CD8-positive, alpha-beta memory T cell (primary cell): ENCODE results near the gene CDKN1B. TPM values are rescaled to one million over a fixed set of nuclear protein-coding genes. Genes with fewer than 3 reads are reported as not detected.

Experiments
- CTCF ChIA-PET: fragments of 350-600 bp; sonication (Branson Sonifier 250); formaldehyde crosslinking; loops from one replicate; lab custom pipeline; 2021; ENCODE audit warnings: antibody characterized with exemption; lab: Charles Lee
- POLR2A ChIA-PET: fragments of 350-600 bp; sonication (Branson Sonifier 250); formaldehyde crosslinking; loops from one replicate; lab custom pipeline; 2021; ENCODE audit warnings: antibody characterized with exemption; lab: Charles Lee
- DNase-seq, 5 donors: peaks; one replicate each; pipeline versions ENCODE4 v3.0.0 to v3.0.0-alpha.2; 2020 to 2022; ENCODE audit warnings: mixed read lengths in 1 of 5
- H3K27ac ChIP-seq: one replicate; pipeline ENCODE4 v1.7.0; 2013; ENCODE audit warnings: low read depth, mild to moderate bottlenecking, low read length, moderate library complexity
- H3K27me3 ChIP-seq: 2 replicates; pipeline ENCODE4 v1.7.0; 2013; ENCODE audit warnings: low read length, mild to moderate bottlenecking; ENCODE audit not compliant: insufficient read depth, poor library complexity, severe bottlenecking
- H3K36me3 ChIP-seq: 2 replicates; pipeline ENCODE4 v1.7.0; 2013; ENCODE audit warnings: mild to moderate bottlenecking, low read length, moderate library complexity; ENCODE audit not compliant: insufficient read depth
- H3K4me1 ChIP-seq: 2 replicates; pipeline ENCODE4 v1.7.0; 2013; ENCODE audit warnings: mild to moderate bottlenecking, low read length, moderate library complexity; ENCODE audit not compliant: insufficient read depth
- H3K4me3 ChIP-seq: 2 replicates; pipeline ENCODE4 v1.7.0; 2013; ENCODE audit warnings: mild to moderate bottlenecking, low read length
- H3K9me3 ChIP-seq: 2 replicates; pipeline ENCODE4 v1.7.0; 2013; ENCODE audit warnings: mild to moderate bottlenecking, low read length
- H3K27ac Mint-ChIP-seq, 8 donors: one replicate each; pipeline ENCODE4 v1.8.0; 2020 to 2021; ENCODE audit warnings: mixed read lengths in 8 of 8, mild to moderate bottlenecking in 6 of 8, inconsistent platforms in 3 of 8, moderate library complexity in 3 of 8
- H3K27me3 Mint-ChIP-seq, 2 donors: one replicate each; pipeline ENCODE4 v1.8.0; 2020 to 2021; ENCODE audit warnings: mixed read lengths in 2 of 2, mild to moderate bottlenecking in 1 of 2, moderate library complexity in 1 of 2
- H3K36me3 Mint-ChIP-seq, 3 donors: one replicate each; pipeline ENCODE4 v1.8.0; 2020 to 2021; ENCODE audit warnings: mixed read lengths in 3 of 3, inconsistent platforms in 1 of 3, mild to moderate bottlenecking in 1 of 3
- H3K4me1 Mint-ChIP-seq, 3 donors: one replicate each; pipeline ENCODE4 v1.8.0; 2020 to 2021; ENCODE audit warnings: mixed read lengths in 3 of 3, inconsistent platforms in 1 of 3, mild to moderate bottlenecking in 1 of 3
- H3K4me3 Mint-ChIP-seq, 7 donors: one replicate each; pipeline ENCODE4 v1.8.0; 2020 to 2021; ENCODE audit warnings: mixed read lengths in 7 of 7, mild to moderate bottlenecking in 6 of 7, moderate library complexity in 4 of 7, inconsistent platforms in 2 of 7
- H3K9me3 Mint-ChIP-seq, 5 donors: one replicate each; pipeline ENCODE4 v1.8.0; 2020 to 2022; ENCODE audit warnings: mixed read lengths in 5 of 5, mild to moderate bottlenecking in 3 of 5, moderate library complexity in 2 of 5, inconsistent platforms in 1 of 5
- polyA plus RNA-seq: library from polyadenylated mRNA; unstranded; fragments of 300-500 nt; fragmentation: Illumina TruSeq; gene quantifications from one replicate; pipeline ENCODE4 v1.2.3, GENCODE V29; 2021
- total RNA-seq, 2 experiments: library from RNA; stranded (reverse); gene quantifications; one replicate each; pipeline ENCODE4 v1.2.3, GENCODE V29; 2021

The CDKN1B gene
- total and polyA plus RNA-seq, 3 experiments from 2014 or later = 10.0 to 48.7 (median 47.1) TPM

- H3K36me3 Mint-ChIP-seq = peaks cover 0 to 1% (median under 1%) of the 10 kb centered on the region in 3 donors
- Histone ChIP-seq H3K27me3 (no peaks in the 10 kb centered on the region), H3K36me3 (no peaks in the 10 kb centered on the region), H3K4me1 (no peaks in the 10 kb centered on the region), H3K4me3 (no peak overlapping the region), H3K9me3 (no peaks in the 10 kb centered on the region), H3K27ac (no peak overlapping the region)
- ChIA-PET CTCF (interaction anchor here (1.0 to 1.3 kb wide), 3 partner anchors 13 to 54 kb away, joined by 3 read pairs; no protein-coding TSS in a partner anchor), POLR2A (no interaction called here)
- no peaks in the 10 kb centered on the region for H3K27me3 Mint-ChIP-seq
- no peaks in the 10 kb centered on the region for H3K4me1 Mint-ChIP-seq
- no peak for DNase-seq
- H3K4me3 Mint-ChIP-seq = no peak overlapping the region
- H3K9me3 Mint-ChIP-seq = no peaks in the 10 kb centered on the region
- no peak overlapping the region for H3K27ac Mint-ChIP-seq
Measured at GRCh38 chr12:12682284-12682683, 34.9 kb upstream of the CDKN1B start.

- no peak overlapping the region for H3K27ac ChIP-seq
- no peaks in the 10 kb centered on the region for H3K27me3 ChIP-seq
- no peak overlapping the region for H3K4me3 ChIP-seq
- no peaks in the 10 kb centered on the region for H3K9me3 Mint-ChIP-seq
- H3K9me3 ChIP-seq = no peaks in the 10 kb centered on the region
- H3K36me3 ChIP-seq = no peaks in the 10 kb centered on the region
- H3K4me1 Mint-ChIP-seq = no peaks in the 10 kb centered on the region
- ChIA-PET CTCF (interaction anchor here (1.1 to 1.3 kb wide), 2 partner anchors 12 to 53 kb away, joined by 3 read pairs; no protein-coding TSS in a partner anchor), POLR2A (no interaction called here)
- H3K4me1 ChIP-seq = no peaks in the 10 kb centered on the region
- no peak overlapping the region for H3K4me3 Mint-ChIP-seq
- no peak for DNase-seq
- peaks cover 0 to 7% (median 2%) of the 10 kb centered on the region in 3 donors for H3K36me3 Mint-ChIP-seq
- H3K27me3 Mint-ChIP-seq = no peaks in the 10 kb centered on the region
- H3K27ac Mint-ChIP-seq = no peak overlapping the region
Measured at GRCh38 chr12:12683136-12683697, 34.0 kb upstream of the CDKN1B start.

- no peaks in the 10 kb centered on the region for H3K9me3 ChIP-seq
- no peaks in the 10 kb centered on the region for H3K27me3 Mint-ChIP-seq
- no peaks in the 10 kb centered on the region for H3K9me3 Mint-ChIP-seq
- ChIA-PET CTCF (no interaction called here), POLR2A (no interaction called here)
- H3K4me3 Mint-ChIP-seq = no peak overlapping the region
- H3K4me3 ChIP-seq = no peak overlapping the region
- no peaks in the 10 kb centered on the region for H3K4me1 ChIP-seq
- H3K27me3 ChIP-seq = no peaks in the 10 kb centered on the region
- H3K36me3 ChIP-seq = no peaks in the 10 kb centered on the region
- no peak overlapping the region for H3K27ac ChIP-seq
- no peak overlapping the region for H3K27ac Mint-ChIP-seq
- no peaks in the 10 kb centered on the region for H3K4me1 Mint-ChIP-seq
- no peak for DNase-seq
- H3K36me3 Mint-ChIP-seq = peaks cover 0 to 7% (median 2%) of the 10 kb centered on the region in 3 donors
Measured at GRCh38 chr12:12683725-12684124, 33.4 kb upstream of the CDKN1B start.

GRCh38 chr12:12684375-12685106, 32.6 kb upstream of the CDKN1B start:
- no peak overlapping the region for H3K4me3 Mint-ChIP-seq
- POLR2A ChIA-PET = interaction anchor here (0.7 kb wide), 1 partner anchor 12 kb away, joined by 10 read pairs; no protein-coding TSS in a partner anchor
- Histone ChIP-seq H3K27ac (no peak overlapping the region), H3K36me3 (no peaks in the 10 kb centered on the region), H3K4me3 (no peak overlapping the region), H3K9me3 (no peaks in the 10 kb centered on the region), H3K27me3 (no peaks in the 10 kb centered on the region), H3K4me1 (peaks cover 5% of the 10 kb centered on the region)
- H3K4me1 Mint-ChIP-seq = peaks cover 0 to 8% (median 0%) of the 10 kb centered on the region in 3 donors
- no peaks in the 10 kb centered on the region for H3K27me3 Mint-ChIP-seq
- DNase-seq = no peak
- CTCF ChIA-PET = no interaction called here
- no peak overlapping the region for H3K27ac Mint-ChIP-seq
- no peaks in the 10 kb centered on the region for H3K9me3 Mint-ChIP-seq
- peaks cover 0 to 7% (median 2%) of the 10 kb centered on the region in 3 donors for H3K36me3 Mint-ChIP-seq

GRCh38 chr12:12685305-12685704, 31.9 kb upstream of the CDKN1B start:
- no peak for DNase-seq
- no peak overlapping the region for H3K27ac ChIP-seq
- no peaks in the 10 kb centered on the region for H3K36me3 ChIP-seq
- ChIA-PET POLR2A (interaction anchor here (0.7 kb wide), 1 partner anchor 12 kb away, joined by 10 read pairs; no protein-coding TSS in a partner anchor), CTCF (no interaction called here)
- Mint-ChIP-seq H3K9me3 (no peaks in the 10 kb centered on the region), H3K4me3 (no peak overlapping the region), H3K27me3 (no peaks in the 10 kb centered on the region), H3K27ac (no peak overlapping the region), H3K4me1 (peaks cover 0 to 13% (median 0%) of the 10 kb centered on the region in 3 donors), H3K36me3 (peaks cover 0 to 7% (median 2%) of the 10 kb centered on the region in 3 donors)
- H3K4me3 ChIP-seq = no peak overlapping the region
- peaks cover 8% of the 10 kb centered on the region for H3K4me1 ChIP-seq
- no peaks in the 10 kb centered on the region for H3K9me3 ChIP-seq
- H3K27me3 ChIP-seq = no peaks in the 10 kb centered on the region

- CTCF ChIA-PET = interaction anchor here (1.3 kb wide), 1 partner anchor 51 kb away, joined by 4 read pairs; no protein-coding TSS in a partner anchor
- Histone ChIP-seq H3K4me1 (peaks cover 8% of the 10 kb centered on the region), H3K27me3 (no peaks in the 10 kb centered on the region), H3K4me3 (no peak overlapping the region), H3K27ac (no peak overlapping the region), H3K9me3 (no peaks in the 10 kb centered on the region), H3K36me3 (no peaks in the 10 kb centered on the region)
- Mint-ChIP-seq H3K27ac (no peak overlapping the region), H3K27me3 (no peaks in the 10 kb centered on the region), H3K4me3 (no peak overlapping the region), H3K9me3 (no peaks in the 10 kb centered on the region), H3K36me3 (peaks cover 0 to 7% (median 2%) of the 10 kb centered on the region in 3 donors), H3K4me1 (peaks cover 0 to 13% (median 0%) of the 10 kb centered on the region in 3 donors)
- no peak for DNase-seq
- POLR2A ChIA-PET = no interaction called here
Measured at GRCh38 chr12:12686472-12686871, 30.7 kb upstream of the CDKN1B start.

- Histone ChIP-seq H3K4me1 (peaks cover 8% of the 10 kb centered on the region), H3K4me3 (no peak overlapping the region), H3K36me3 (no peaks in the 10 kb centered on the region), H3K27ac (no peak overlapping the region), H3K9me3 (no peaks in the 10 kb centered on the region), H3K27me3 (no peaks in the 10 kb centered on the region)
- Mint-ChIP-seq H3K36me3 (peaks cover 0 to 7% (median 2%) of the 10 kb centered on the region in 3 donors), H3K9me3 (no peaks in the 10 kb centered on the region), H3K4me1 (peaks cover 0 to 13% (median 0%) of the 10 kb centered on the region in 3 donors), H3K27ac (no peak overlapping the region), H3K27me3 (no peaks in the 10 kb centered on the region), H3K4me3 (no peak overlapping the region)
- ChIA-PET POLR2A (interaction anchor here (0.6 kb wide), 1 partner anchor 30 kb away, joined by 5 read pairs; no protein-coding TSS in a partner anchor), CTCF (interaction anchor here (1.3 kb wide), 1 partner anchor 51 kb away, joined by 4 read pairs; no protein-coding TSS in a partner anchor)
- DNase-seq = no peak
Measured at GRCh38 chr12:12686925-12687324, 30.2 kb upstream of the CDKN1B start.
